HUES64 (cell line): ENCODE data around the gene ZNF888. TPM values are rescaled to one million over a fixed set of nuclear protein-coding genes. Genes with fewer than 3 reads are reported as not detected.

ENCODE experiments used
- H3K27ac ChIP-seq: 2 replicates; pipeline ENCODE4 v1.7.0; 2013; ENCODE audit warnings: low read depth, low read length, inconsistent platforms
- H3K27me3 ChIP-seq: 2 replicates; pipeline ENCODE4 v1.6.1; 2013; ENCODE audit warnings: mild to moderate bottlenecking, low read length; ENCODE audit not compliant: insufficient read depth
- H3K36me3 ChIP-seq: 2 replicates; pipeline ENCODE4 v1.6.1; 2013; ENCODE audit warnings: mild to moderate bottlenecking, low read length; ENCODE audit not compliant: insufficient read depth
- H3K4me1 ChIP-seq: 2 replicates; pipeline ENCODE4 v1.6.1; 2013; ENCODE audit warnings: mild to moderate bottlenecking, low read length, moderate library complexity; ENCODE audit not compliant: insufficient read depth
- H3K4me3 ChIP-seq: 2 replicates; pipeline ENCODE4 v1.5.1; 2013; ENCODE audit warnings: mild to moderate bottlenecking, low read length, moderate library complexity
- H3K9ac ChIP-seq: 2 replicates; pipeline ENCODE4 v1.6.1; 2013; ENCODE audit warnings: mild to moderate bottlenecking, low read depth, low read length
- H3K9me3 ChIP-seq: 2 replicates; pipeline ENCODE4 v1.6.1; 2013; ENCODE audit warnings: low read depth, low read length; ENCODE audit not compliant: insufficient read depth
- WGBS: fragments of 150-250, 120-280 bp; methylation state at CpG from one replicate; pipeline ENCODE4 v1.1.7; 2013; ENCODE audit warnings: missing lambda C conversion rate; 5-methylcytosine and 5-hydroxymethylcytosine counted together
- polyA plus RNA-seq, 2 experiments: library from polyadenylated mRNA; stranded (reverse); fragments of 50-300 nt; gene quantifications; one replicate each; pipeline ENCODE4 v1.2.3, GENCODE V29; 2013

Gene ZNF888
- polyA plus RNA-seq (2013, experiment 1 of 2), result 4.9 TPM
- polyA plus RNA-seq (2013, experiment 2 of 2), result 5.3 TPM

- Histone ChIP-seq H3K36me3 (peaks cover 11% of the 10 kb centered on the region), H3K27me3 (no peaks in the 10 kb centered on the region), H3K9ac (peak within 1 kb of the TSS; percentile 71), H3K9me3 (no peaks in the 10 kb centered on the region), H3K4me3 (peak within 1 kb of the TSS; percentile 70), H3K4me1 (peaks cover 9% of the 10 kb centered on the region; the same call in 1 of the 2 replicates), H3K27ac (peak within 1 kb of the TSS; percentile 83)
- WGBS, result 3% methylated on average over 50 of the region's 55 CpGs
Observed at GRCh38 chr19:52922841-52923777, at the start of gene ZNF888. Gene ZNF888, minus strand, starts transcription at chr19:52923428. Its CDS starts 5,555 bp downstream, at chr19:52917873.

- Histone ChIP-seq H3K36me3 (peaks cover 9% of the 10 kb centered on the region; the same call in 1 of the 2 replicates), H3K27ac (no peak overlapping the region), H3K4me1 (peaks cover 8% of the 10 kb centered on the region), H3K9me3 (peaks cover 9% of the 10 kb centered on the region; the same call in 1 of the 2 replicates), H3K4me3 (no peak overlapping the region), H3K27me3 (no peaks in the 10 kb centered on the region), H3K9ac (no peak overlapping the region)
- 100% methylated on average over 2 of the region's 2 CpGs for WGBS
Observed at GRCh38 chr19:52967772-52968171, 44.5 kb upstream of the ZNF888 start.

- Histone ChIP-seq H3K4me3 (peak overlapping the region; percentile 98), H3K27ac (peak overlapping the region; percentile 64), H3K9me3 (peaks cover 9% of the 10 kb centered on the region; the same call in 1 of the 2 replicates)
Observed at GRCh38 chr19:52963247-52963618, 40.0 kb upstream of the ZNF888 start.

GRCh38 chr19:52962394-52963246, 39.4 kb upstream of the ZNF888 start, which contains the start of gene ZNF816:
Gene ZNF816, minus strand, starts transcription at chr19:52962881. Its CDS starts 6,792 bp downstream, at chr19:52956089.
- peak within 1 kb of the TSS; percentile 98 for H3K4me3 ChIP-seq
- peaks cover 4% of the 10 kb centered on the region; the same call in 1 of the 2 replicates for H3K9me3 ChIP-seq
- no peaks in the 10 kb centered on the region for H3K27me3 ChIP-seq
- under 1% methylated on average over 55 of the region's 55 CpGs for WGBS
- H3K36me3 ChIP-seq, result peaks cover 5% of the 10 kb centered on the region; the same call in 1 of the 2 replicates
- peak within 1 kb of the TSS; percentile 68 for H3K27ac ChIP-seq
- peaks cover 17% of the 10 kb centered on the region for H3K4me1 ChIP-seq
- H3K9ac ChIP-seq, result peak within 1 kb of the TSS; percentile 91

More at GRCh38 chr19:52963247-52963618, 40.0 kb upstream of the ZNF888 start:
- Histone ChIP-seq H3K9ac (peak overlapping the region; percentile 75), H3K27me3 (no peaks in the 10 kb centered on the region), H3K36me3 (peaks cover 8% of the 10 kb centered on the region; the same call in 1 of the 2 replicates), H3K4me1 (peaks cover 17% of the 10 kb centered on the region)
- 5% methylated on average over 12 of the region's 12 CpGs for WGBS

GRCh38 chr19:52961981-52962380, 38.8 kb upstream of the ZNF888 start:
- H3K27ac ChIP-seq, result peak overlapping the region; percentile 68; the same call in 1 of the 2 replicates
- WGBS, result 34% methylated on average over 5 of the region's 5 CpGs

GRCh38 chr19:52959613-52960295, 36.5 kb upstream of the ZNF888 start:
- Histone ChIP-seq H3K9me3 (no peaks in the 10 kb centered on the region), H3K36me3 (peaks cover 23% of the 10 kb centered on the region)
- WGBS, result 95% methylated on average over 10 of the region's 11 CpGs

More at GRCh38 chr19:52961981-52962380, 38.8 kb upstream of the ZNF888 start:
- Histone ChIP-seq H3K9ac (peak overlapping the region; percentile 91), H3K4me3 (peak overlapping the region; percentile 98), H3K4me1 (peaks cover 17% of the 10 kb centered on the region), H3K9me3 (no peaks in the 10 kb centered on the region), H3K36me3 (peaks cover 5% of the 10 kb centered on the region; the same call in 1 of the 2 replicates), H3K27me3 (no peaks in the 10 kb centered on the region)

GRCh38 chr19:52957591-52957990, 34.4 kb upstream of the ZNF888 start:
- Histone ChIP-seq H3K36me3 (peaks cover 42% of the 10 kb centered on the region), H3K4me3 (no peak overlapping the region), H3K27me3 (no peaks in the 10 kb centered on the region), H3K27ac (no peak overlapping the region), H3K9me3 (peaks cover 4% of the 10 kb centered on the region; the same call in 1 of the 2 replicates), H3K4me1 (peaks cover 9% of the 10 kb centered on the region; the same call in 1 of the 2 replicates), H3K9ac (no peak overlapping the region)
- whole genome bisulfite sequencing, result 92% methylated on average over 8 of the region's 8 CpGs

More at GRCh38 chr19:52959613-52960295, 36.5 kb upstream of the ZNF888 start:
- Histone ChIP-seq H3K9ac (no peak overlapping the region), H3K4me1 (peaks cover 17% of the 10 kb centered on the region), H3K4me3 (no peak overlapping the region), H3K27me3 (no peaks in the 10 kb centered on the region), H3K27ac (no peak overlapping the region)

- no peaks in the 10 kb centered on the region for H3K27me3 ChIP-seq
- H3K9ac ChIP-seq, result no peak overlapping the region
- H3K4me1 ChIP-seq, result peaks cover 8% of the 10 kb centered on the region; the same call in 1 of the 2 replicates
- no peak overlapping the region for H3K27ac ChIP-seq
- H3K9me3 ChIP-seq, result peaks cover 11% of the 10 kb centered on the region
- 96% methylated on average over 10 of the region's 10 CpGs for WGBS
- peaks cover 49% of the 10 kb centered on the region for H3K36me3 ChIP-seq
- H3K4me3 ChIP-seq, result no peak overlapping the region
Observed at GRCh38 chr19:52956917-52957316, 33.7 kb upstream of the ZNF888 start.

- Histone ChIP-seq H3K27me3 (no peaks in the 10 kb centered on the region), H3K9ac (no peak overlapping the region), H3K36me3 (peaks cover 54% of the 10 kb centered on the region), H3K9me3 (peaks cover 51% of the 10 kb centered on the region), H3K4me3 (no peak overlapping the region), H3K4me1 (peaks cover 14% of the 10 kb centered on the region), H3K27ac (no peak overlapping the region)
- WGBS, result no CpG with 5 or more reads among the region's 1 CpG
Observed at GRCh38 chr19:52949422-52949821, 26.2 kb upstream of the ZNF888 start.
